Immature natural killer cell (primary cell): ENCODE measurements around the gene PSMA3. TPM values are rescaled to one million over a fixed set of nuclear protein-coding genes. Genes with fewer than 3 reads are reported as not detected.

Experiments used
- DNase-seq, 3 donors: peaks; one replicate each; pipeline ENCODE4 v3.0.0; 2022; ENCODE audit warnings: mixed read lengths in 1 of 3
- H3K27ac Mint-ChIP-seq, 6 donors: one replicate each; pipeline ENCODE4 v1.8.0; 2020; ENCODE audit warnings: mixed read lengths in 6 of 6, mild to moderate bottlenecking in 5 of 6, inconsistent platforms in 4 of 6, moderate library complexity in 3 of 6
- H3K27me3 Mint-ChIP-seq, 3 donors: one replicate each; pipeline ENCODE4 v1.8.0; 2020 to 2021; ENCODE audit warnings: low read depth in 3 of 3, mild to moderate bottlenecking in 3 of 3, mixed read lengths in 3 of 3, moderate library complexity in 3 of 3, inconsistent platforms in 1 of 3
- H3K36me3 Mint-ChIP-seq, 3 donors: one replicate each; pipeline ENCODE4 v1.8.0; 2020; ENCODE audit warnings: mixed read lengths in 3 of 3, inconsistent platforms in 2 of 3, mild to moderate bottlenecking in 2 of 3
- H3K4me1 Mint-ChIP-seq, 2 donors: one replicate each; pipeline ENCODE4 v1.8.0; 2020; ENCODE audit warnings: inconsistent platforms in 2 of 2, mild to moderate bottlenecking in 2 of 2, mixed read lengths in 2 of 2, moderate library complexity in 1 of 2
- H3K4me3 Mint-ChIP-seq, 5 donors: one replicate each; pipeline ENCODE4 v1.8.0; 2020; ENCODE audit warnings: mild to moderate bottlenecking in 5 of 5, mixed read lengths in 5 of 5, inconsistent platforms in 3 of 5, moderate library complexity in 3 of 5
- H3K9me3 Mint-ChIP-seq, 6 donors: one replicate each; pipeline ENCODE4 v1.8.0; 2020; ENCODE audit warnings: mild to moderate bottlenecking in 6 of 6, mixed read lengths in 6 of 6, inconsistent platforms in 4 of 6, moderate library complexity in 3 of 6
- polyA plus RNA-seq, 3 donors: library from polyadenylated mRNA; unstranded; fragments of 300-500 nt; fragmentation: Illumina TruSeq; gene quantifications; one replicate each; pipeline ENCODE4 v1.2.3, GENCODE V29; 2021

The PSMA3 gene
- polyA plus RNA-seq, result 100 to 1,000 TPM; 133 to 258 (median 167) TPM

- Mint-ChIP-seq H3K27me3 (peaks cover 10 to 15% (median 10%) of the 10 kb centered on the region in 3 donors), H3K9me3 (peaks cover 0 to 1% (median 0%) of the 10 kb centered on the region in 6 donors), H3K36me3 (no peaks in the 10 kb centered on the region), H3K27ac (peak within 1 kb of the TSS; percentile 94 to 99 (median 96)), H3K4me3 (peak within 1 kb of the TSS; percentile 88 to 100 (median 96)), H3K4me1 (peaks cover 49 to 52% of the 10 kb centered on the region in 2 donors)
- peak; percentile 97 to 98 (median 98) for DNase-seq
Measured at GRCh38 chr14:58244556-58245387, at the start of gene PSMA3. PSMA3 (plus strand) TSS chr14:58244843; CDS start chr14:58244921, 78 bp downstream.

GRCh38 chr14:58196198-58196597 is 48.4 kb upstream of the PSMA3 start:
- peaks cover 0 to 15% (median 7%) of the 10 kb centered on the region in 3 donors for H3K27me3 Mint-ChIP-seq
- peaks cover 36% of the 10 kb centered on the region in 2 donors for H3K4me1 Mint-ChIP-seq
- H3K27ac Mint-ChIP-seq, result no peak overlapping the region
- no peak for DNase-seq
- H3K4me3 Mint-ChIP-seq, result no peak overlapping the region
- H3K36me3 Mint-ChIP-seq, result peaks cover 0 to under 1% (median 0%) of the 10 kb centered on the region in 3 donors
- peaks cover 0 to 2% (median 0%) of the 10 kb centered on the region in 6 donors for H3K9me3 Mint-ChIP-seq

GRCh38 chr14:58198086-58198485 is 46.6 kb upstream of the PSMA3 start:
- Mint-ChIP-seq H3K27ac (peak overlapping the region; percentile 55 to 97 (median 86)), H3K4me1 (peaks cover 46 to 47% of the 10 kb centered on the region in 2 donors), H3K36me3 (peaks cover 0 to 3% (median 0%) of the 10 kb centered on the region in 3 donors), H3K27me3 (peaks cover 0 to 15% (median 4%) of the 10 kb centered on the region in 3 donors), H3K4me3 (peak overlapping the region; percentile 64 to 92 (median 78)), H3K9me3 (peaks cover 0 to 2% (median 0%) of the 10 kb centered on the region in 6 donors)
- peak; percentile 47 to 62 (median 60) for DNase-seq

DNA sequence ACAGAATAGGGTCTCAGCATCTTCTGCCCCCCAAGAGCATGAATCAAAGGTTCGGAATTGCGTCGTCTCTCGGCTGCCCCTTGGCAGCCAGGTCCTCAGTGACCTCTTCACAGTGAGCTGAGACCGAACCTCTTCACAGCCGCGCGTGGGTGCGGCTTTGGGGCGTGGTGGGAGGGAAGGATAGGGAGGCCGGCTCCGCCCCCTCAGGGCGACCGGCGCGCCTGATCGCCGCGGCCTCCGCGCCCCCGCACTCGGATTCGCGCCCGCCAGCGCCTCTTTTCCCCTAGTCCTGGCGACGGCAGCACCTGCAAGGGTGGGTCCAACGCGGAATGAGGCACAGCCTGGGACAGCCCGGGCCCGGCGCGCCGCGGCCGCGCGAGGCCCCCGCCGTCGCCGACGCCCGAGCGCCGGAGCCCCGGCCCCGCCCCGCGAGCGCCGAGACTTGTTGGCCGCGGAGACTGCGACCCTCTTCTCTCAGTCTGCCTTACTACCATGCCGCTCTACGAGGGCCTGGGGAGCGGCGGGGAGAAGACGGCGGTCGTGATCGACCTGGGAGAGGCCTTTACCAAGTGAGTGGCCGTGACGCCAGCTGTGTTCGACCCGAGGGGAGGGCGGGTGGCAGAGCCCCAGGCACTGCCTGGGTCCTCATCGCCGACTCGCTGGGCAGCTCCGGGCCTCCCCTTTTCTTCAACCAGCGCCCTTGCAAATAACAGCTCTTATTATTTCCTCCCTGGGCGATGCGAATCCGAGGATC is 44.7 kb upstream of the PSMA3 start, which contains the start of gene ACTR10:
Gene ACTR10, plus strand, starts transcription at position 424 of the 754 bp plus-strand sequence. Its CDS starts 69 bp downstream, at position 493.
- peaks cover 47 to 52% of the 10 kb centered on the region in 2 donors for H3K4me1 Mint-ChIP-seq
- H3K9me3 Mint-ChIP-seq, result no peaks in the 10 kb centered on the region
- H3K27ac Mint-ChIP-seq, result peak within 1 kb of the TSS; percentile 87 to 98 (median 98)
- peak within 1 kb of the TSS; percentile 94 to 96 (median 95) for H3K4me3 Mint-ChIP-seq
- peaks cover 0 to 12% (median 4%) of the 10 kb centered on the region in 3 donors for H3K27me3 Mint-ChIP-seq
- peaks cover 0 to 10% (median 0%) of the 10 kb centered on the region in 3 donors for H3K36me3 Mint-ChIP-seq
- peak; percentile 85 to 87 (median 87) for DNase-seq

- Mint-ChIP-seq H3K4me1 (peaks cover 47 to 52% of the 10 kb centered on the region in 2 donors), H3K27me3 (peaks cover 0 to 12% (median 4%) of the 10 kb centered on the region in 3 donors), H3K27ac (peak overlapping the region; percentile 87 to 98 (median 96)), H3K4me3 (peak overlapping the region; percentile 87 to 96 (median 95)), H3K9me3 (no peaks in the 10 kb centered on the region), H3K36me3 (peaks cover 0 to 10% (median 0%) of the 10 kb centered on the region in 3 donors)
- no peak for DNase-seq
Measured at GRCh38 chr14:58200480-58200841, 44.2 kb upstream of the PSMA3 start.

GRCh38 chr14:58200846-58201245 is 43.8 kb upstream of the PSMA3 start:
- peak overlapping the region; percentile 87 to 98 (median 96) for H3K27ac Mint-ChIP-seq
- DNase-seq, result no peak
- peaks cover 47 to 52% of the 10 kb centered on the region in 2 donors for H3K4me1 Mint-ChIP-seq
- H3K36me3 Mint-ChIP-seq, result peaks cover 0 to 10% (median 0%) of the 10 kb centered on the region in 3 donors
- H3K9me3 Mint-ChIP-seq, result no peaks in the 10 kb centered on the region
- H3K4me3 Mint-ChIP-seq, result peak overlapping the region; percentile 87 to 96 (median 95)
- peaks cover 0 to 12% (median 4%) of the 10 kb centered on the region in 3 donors for H3K27me3 Mint-ChIP-seq

- H3K4me1 Mint-ChIP-seq, result no peaks in the 10 kb centered on the region
- no peak overlapping the region for H3K4me3 Mint-ChIP-seq
Measured at GRCh38 chr14:58213176-58213575, 31.5 kb upstream of the PSMA3 start.

GRCh38 chr14:58215191-58215914 is 29.3 kb upstream of the PSMA3 start:
- Mint-ChIP-seq H3K27ac (peak overlapping the region in 1 of 6 donors; percentile 40), H3K4me1 (no peaks in the 10 kb centered on the region), H3K27me3 (peaks cover 0 to 2% (median 0%) of the 10 kb centered on the region in 3 donors), H3K36me3 (peaks cover 25 to 37% (median 28%) of the 10 kb centered on the region in 3 donors), H3K4me3 (no peak overlapping the region), H3K9me3 (no peaks in the 10 kb centered on the region)
- DNase-seq, result no peak

More at GRCh38 chr14:58213176-58213575, 31.5 kb upstream of the PSMA3 start:
- no peak overlapping the region for H3K27ac Mint-ChIP-seq
- peaks cover 28 to 44% (median 33%) of the 10 kb centered on the region in 3 donors for H3K36me3 Mint-ChIP-seq
- peaks cover 0 to 2% (median 0%) of the 10 kb centered on the region in 3 donors for H3K27me3 Mint-ChIP-seq
- H3K9me3 Mint-ChIP-seq, result no peaks in the 10 kb centered on the region
- no peak for DNase-seq

- Mint-ChIP-seq H3K27ac (no peak overlapping the region), H3K36me3 (peaks cover 19 to 37% (median 25%) of the 10 kb centered on the region in 3 donors), H3K27me3 (peaks cover 0 to 2% (median 0%) of the 10 kb centered on the region in 3 donors), H3K9me3 (no peaks in the 10 kb centered on the region), H3K4me3 (no peak overlapping the region), H3K4me1 (no peaks in the 10 kb centered on the region)
- no peak for DNase-seq
Measured at GRCh38 chr14:58216544-58216943, 28.1 kb upstream of the PSMA3 start.

- no peaks in the 10 kb centered on the region for H3K4me1 Mint-ChIP-seq
- H3K27ac Mint-ChIP-seq, result peak overlapping the region in 1 of 6 donors; percentile 34
- H3K4me3 Mint-ChIP-seq, result no peak overlapping the region
- DNase-seq, result no peak
- H3K9me3 Mint-ChIP-seq, result no peaks in the 10 kb centered on the region
- H3K27me3 Mint-ChIP-seq, result no peaks in the 10 kb centered on the region
- peaks cover 0 to 13% (median 11%) of the 10 kb centered on the region in 3 donors for H3K36me3 Mint-ChIP-seq
Measured at GRCh38 chr14:58227096-58227819, 17.4 kb upstream of the PSMA3 start.

GRCh38 chr14:58238252-58239243 is 6.1 kb upstream of the PSMA3 start:
- Mint-ChIP-seq H3K27me3 (peaks cover 0 to 10% (median 0%) of the 10 kb centered on the region in 3 donors), H3K27ac (no peak overlapping the region), H3K4me3 (no peak overlapping the region), H3K9me3 (peaks cover 0 to 2% (median 0%) of the 10 kb centered on the region in 6 donors), H3K4me1 (peaks cover 7 to 17% of the 10 kb centered on the region in 2 donors), H3K36me3 (peaks cover 0 to 2% (median under 1%) of the 10 kb centered on the region in 3 donors)
- DNase-seq, result peak in 1 of 3 donors; percentile 18
